Coronary artery (tissue), 2 donors: ENCODE measurements around the gene PMF1.

ENCODE experiments used
- DNase-seq: peaks from one replicate; pipeline ENCODE4 v3.0.0-alpha.2; 2017; ENCODE audit warnings: low spot score
- H3K27ac ChIP-seq, 2 donors: fragments of 200-600 bp; sonication (generic); one replicate each; pipeline ENCODE4 v1.5.1; 2016 to 2019
- H3K4me3 ChIP-seq: fragments of 200-600 bp; sonication (generic); 2 replicates; pipeline ENCODE4 v1.5.1; 2016; ENCODE audit warnings: mild to moderate bottlenecking, moderate library complexity
- CTCF ChIP-seq: fragments of 200-600 bp; sonication (generic); IDR thresholded peaks from one replicate; pipeline ENCODE4 v1.5.1; 2019; ENCODE audit warnings: antibody characterized with exemption

Gene PMF1

GRCh38 chr1:156257711-156258110 is 44.9 kb downstream of the PMF1 start:
- no peak for DNase-seq
- no peak overlapping the region for H3K4me3 ChIP-seq
- no peak for TF ChIP-seq CTCF
- H3K27ac ChIP-seq, result no peak overlapping the region

- TF ChIP-seq CTCF, result no peak
- Histone ChIP-seq H3K27ac (no peak overlapping the region), H3K4me3 (no peak overlapping the region)
- DNase-seq, result no peak
Observed at GRCh38 chr1:156258859-156259258, 46.1 kb downstream of the PMF1 start.

- no peak overlapping the region for H3K27ac ChIP-seq
- no peak overlapping the region for H3K4me3 ChIP-seq
- TF ChIP-seq CTCF, result no peak
- DNase-seq, result no peak
Observed at GRCh38 chr1:156259805-156260204, 47.0 kb downstream of the PMF1 start.

- DNase-seq, result no peak
- no peak for TF ChIP-seq CTCF
- no peak overlapping the region for H3K27ac ChIP-seq
- no peak overlapping the region for H3K4me3 ChIP-seq
Observed at GRCh38 chr1:156260896-156261295, 48.1 kb downstream of the PMF1 start.

GRCh38 chr1:156262461-156263287 is 49.9 kb downstream of the PMF1 start:
- H3K27ac ChIP-seq, result no peak overlapping the region
- no peak overlapping the region for H3K4me3 ChIP-seq
- TF ChIP-seq CTCF, result no peak

GRCh38 chr1:156263288-156263655 is 50.5 kb downstream of the PMF1 start:
- no peak for DNase-seq
- no peak for TF ChIP-seq CTCF
- Histone ChIP-seq H3K27ac (no peak overlapping the region), H3K4me3 (no peak overlapping the region)

More at GRCh38 chr1:156262461-156263287, 49.9 kb downstream of the PMF1 start:
- DNase-seq, result no peak

- no peak for DNase-seq
- TF ChIP-seq CTCF, result no peak
- Histone ChIP-seq H3K4me3 (no peak overlapping the region), H3K27ac (no peak overlapping the region)
Observed at GRCh38 chr1:156266051-156266450, 53.2 kb downstream of the PMF1 start.
